Bronchial epithelial cell (primary cell): Measurements from ENCODE around the gene ITGB3BP. TPM values are rescaled to one million over a fixed set of nuclear protein-coding genes. Genes with fewer than 3 reads are reported as not detected.

ENCODE experiments used
- DNase-seq: peaks from one replicate; pipeline ENCODE4 v3.0.0-alpha.2; 2010; ENCODE audit warnings: low read depth
- FAIRE-seq: peaks from 2 replicates; lab custom pipeline; 2011; peaks lifted over from hg19 to GRCh38; lab: Jason Lieb, UNC
- H3K27me3 ChIP-seq: 2 replicates; pipeline ENCODE4 v1.5.1; 2011; ENCODE audit warnings: low read length; ENCODE audit not compliant: control insufficient read depth, insufficient read depth
- H3K36me3 ChIP-seq: 2 replicates; pipeline ENCODE4 v1.5.1; 2011; ENCODE audit warnings: low read length; ENCODE audit not compliant: control insufficient read depth, insufficient read depth
- H3K4me3 ChIP-seq: 2 replicates; pipeline ENCODE4 v1.5.1; 2011; ENCODE audit warnings: mild to moderate bottlenecking, low read depth, low read length, control low read depth
- total RNA-seq: library from RNA; depleted of rRNA; stranded (reverse); fragments of >200 nt; gene quantifications from 2 replicates; pipeline ENCODE4 v1.2.1, GENCODE V29; 2014
- TF ChIP-seq, protein P1 (sequence below): IDR thresholded peaks from 2 replicates; pipeline ENCODE4 v1.5.1; 2011; ENCODE audit warnings: mild to moderate bottlenecking, moderate library complexity, low read length, control low read depth, inconsistent platforms; ENCODE audit not compliant: insufficient read depth, severe bottlenecking

ITGB3BP gene
- total RNA-seq, 1 donor from 2014 or later: 7.4 TPM

DNA sequence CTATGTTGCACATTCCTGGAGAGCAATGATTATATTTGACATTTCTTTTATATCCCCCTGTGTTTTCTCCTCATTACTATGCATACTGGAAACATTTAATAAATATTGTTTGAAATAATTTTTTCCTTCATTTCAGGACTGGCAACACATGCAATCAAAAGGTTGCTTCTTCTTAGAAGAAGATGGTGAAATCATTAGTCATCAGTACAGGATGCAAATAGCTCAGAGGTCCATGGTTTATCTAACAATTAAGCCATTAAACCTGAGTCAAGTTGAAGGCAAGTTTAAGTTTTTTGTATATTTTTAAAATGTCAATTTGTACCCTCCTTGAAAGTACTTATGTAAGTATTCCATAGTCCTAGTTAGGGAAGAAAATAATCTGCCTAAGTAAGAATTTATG is 22.8 kb upstream of the ITGB3BP start:
- no peak overlapping the region for H3K4me3 ChIP-seq
- FAIRE-seq: no peak
- no peaks in the 10 kb centered on the region for H3K27me3 ChIP-seq
- no peaks in the 10 kb centered on the region for H3K36me3 ChIP-seq
- DNase-seq: peak; percentile 80
- TF ChIP-seq, protein P1, sequence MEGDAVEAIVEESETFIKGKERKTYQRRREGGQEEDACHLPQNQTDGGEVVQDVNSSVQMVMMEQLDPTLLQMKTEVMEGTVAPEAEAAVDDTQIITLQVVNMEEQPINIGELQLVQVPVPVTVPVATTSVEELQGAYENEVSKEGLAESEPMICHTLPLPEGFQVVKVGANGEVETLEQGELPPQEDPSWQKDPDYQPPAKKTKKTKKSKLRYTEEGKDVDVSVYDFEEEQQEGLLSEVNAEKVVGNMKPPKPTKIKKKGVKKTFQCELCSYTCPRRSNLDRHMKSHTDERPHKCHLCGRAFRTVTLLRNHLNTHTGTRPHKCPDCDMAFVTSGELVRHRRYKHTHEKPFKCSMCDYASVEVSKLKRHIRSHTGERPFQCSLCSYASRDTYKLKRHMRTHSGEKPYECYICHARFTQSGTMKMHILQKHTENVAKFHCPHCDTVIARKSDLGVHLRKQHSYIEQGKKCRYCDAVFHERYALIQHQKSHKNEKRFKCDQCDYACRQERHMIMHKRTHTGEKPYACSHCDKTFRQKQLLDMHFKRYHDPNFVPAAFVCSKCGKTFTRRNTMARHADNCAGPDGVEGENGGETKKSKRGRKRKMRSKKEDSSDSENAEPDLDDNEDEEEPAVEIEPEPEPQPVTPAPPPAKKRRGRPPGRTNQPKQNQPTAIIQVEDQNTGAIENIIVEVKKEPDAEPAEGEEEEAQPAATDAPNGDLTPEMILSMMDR: no peak

DNA sequence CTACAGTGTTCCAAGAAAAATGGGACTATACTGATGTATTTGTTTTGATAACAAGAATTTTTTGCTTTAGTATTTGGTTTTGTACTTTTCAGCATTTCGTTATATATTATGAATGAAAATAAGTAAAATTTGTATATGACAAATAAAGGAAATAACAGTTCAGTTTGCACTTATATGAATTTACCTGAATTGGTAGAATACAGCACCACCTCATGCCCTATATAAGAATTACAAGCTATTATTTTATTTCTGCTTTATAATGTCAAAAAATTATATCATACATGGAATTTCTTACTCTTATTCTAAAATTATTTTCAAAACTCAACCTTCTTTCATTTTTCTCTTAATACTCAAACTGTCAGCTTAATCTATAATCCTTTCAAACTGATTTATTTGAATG is 14.9 kb upstream of the ITGB3BP start:
- H3K36me3 ChIP-seq: no peaks in the 10 kb centered on the region
- no peak overlapping the region for H3K4me3 ChIP-seq
- no peak for FAIRE-seq
- no peaks in the 10 kb centered on the region for H3K27me3 ChIP-seq
- TF ChIP-seq, protein P1: peak; percentile 26
- peak; percentile 33 for DNase-seq

DNA sequence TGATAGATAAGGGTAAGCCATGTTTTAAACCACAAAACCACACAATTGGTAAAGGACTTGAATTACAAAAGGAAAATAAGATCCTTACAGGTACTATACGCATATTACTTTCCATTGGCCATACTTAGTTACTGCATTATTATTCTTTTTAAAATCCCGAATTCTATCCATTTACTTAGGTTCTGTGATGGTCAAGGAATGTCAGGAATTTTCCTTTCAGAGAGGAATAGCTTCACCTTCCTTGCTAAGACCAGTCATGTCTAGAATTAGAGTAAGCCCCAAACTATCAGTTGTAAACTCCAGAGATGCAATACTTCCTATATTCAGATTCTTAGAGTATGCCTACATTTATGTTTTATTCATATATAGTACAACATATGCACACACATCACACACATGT is 14.0 kb upstream of the ITGB3BP start:
- TF ChIP-seq, protein P1: no peak
- DNase-seq (no peak), FAIRE-seq (no peak)
- no peaks in the 10 kb centered on the region for H3K36me3 ChIP-seq
- no peaks in the 10 kb centered on the region for H3K27me3 ChIP-seq
- H3K4me3 ChIP-seq: no peak overlapping the region

DNA sequence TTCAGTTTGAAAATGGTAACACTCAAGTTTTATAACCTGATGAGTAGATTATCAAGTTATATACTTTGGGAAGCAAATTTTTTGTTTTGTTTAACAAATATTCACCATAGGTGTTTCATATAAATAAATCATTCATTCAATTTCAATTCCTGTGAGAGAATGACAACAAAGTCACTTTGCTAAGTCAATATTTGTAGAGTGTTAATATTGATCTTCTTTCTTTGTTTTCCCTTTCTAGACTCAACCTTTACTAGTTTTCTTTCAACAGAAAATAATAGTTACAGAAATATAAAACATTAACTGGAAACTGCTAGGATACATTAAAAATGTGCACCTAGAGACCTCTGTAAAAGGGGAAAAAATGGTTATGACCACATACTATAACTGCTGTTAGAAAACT is 11.4 kb upstream of the ITGB3BP start:
- FAIRE-seq: no peak
- DNase-seq: no peak
- H3K36me3 ChIP-seq: no peaks in the 10 kb centered on the region

DNA sequence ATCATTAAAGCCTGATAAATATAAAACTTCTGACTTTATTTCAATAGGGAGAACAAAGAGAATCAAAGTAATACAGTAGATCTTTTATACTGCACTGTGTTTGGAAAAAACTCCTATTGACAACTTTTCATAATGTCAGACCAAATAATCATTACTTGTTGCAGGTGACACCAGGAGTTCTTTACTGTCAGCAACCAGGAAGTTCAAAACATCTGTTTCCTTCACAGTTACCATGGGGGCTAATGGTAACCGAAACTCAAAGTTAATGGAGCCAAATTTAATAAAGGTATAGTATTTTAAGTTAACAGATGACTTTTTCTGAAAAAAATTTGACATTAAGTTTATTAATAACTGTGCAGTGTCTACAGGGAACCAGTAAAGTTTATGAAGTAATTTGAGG is 10.9 kb upstream of the ITGB3BP start:
- TF ChIP-seq, protein P1: no peak
- FAIRE-seq (no peak), DNase-seq (no peak)
- no peaks in the 10 kb centered on the region for H3K27me3 ChIP-seq
- no peak overlapping the region for H3K4me3 ChIP-seq
- no peaks in the 10 kb centered on the region for H3K36me3 ChIP-seq

More for the DNA sequence above, 11.4 kb upstream of the ITGB3BP start:
- TF ChIP-seq, protein P1: no peak
- H3K27me3 ChIP-seq: no peaks in the 10 kb centered on the region
- H3K4me3 ChIP-seq: no peak overlapping the region

DNA sequence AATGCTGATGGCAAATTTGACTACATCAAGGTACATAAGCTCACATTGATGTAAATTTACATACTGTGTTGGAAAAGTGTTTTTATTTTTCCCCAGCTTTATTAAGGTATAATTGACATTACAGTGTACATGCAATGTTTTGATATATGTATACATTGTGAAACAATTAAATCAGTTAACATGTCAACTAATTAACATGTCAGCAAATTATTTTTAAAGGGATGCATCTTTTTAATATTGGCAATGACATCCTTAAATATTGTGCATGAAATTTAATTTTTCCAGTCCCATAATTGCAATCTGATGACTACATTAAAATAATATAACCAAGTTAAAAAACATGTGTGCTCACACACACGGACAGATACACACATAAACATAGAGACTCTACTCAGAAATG is 9.7 kb upstream of the ITGB3BP start:
- FAIRE-seq (no peak), DNase-seq (no peak)
- no peaks in the 10 kb centered on the region for H3K27me3 ChIP-seq
- TF ChIP-seq, protein P1: no peak
- no peak overlapping the region for H3K4me3 ChIP-seq
- no peaks in the 10 kb centered on the region for H3K36me3 ChIP-seq
